SK-N-MC (cell line): ENCODE results near the gene MRC2.

Experiments
- EZH2 ChIP-seq: fragments of 200-600 bp; sonication (generic); IDR thresholded peaks from one replicate; pipeline ENCODE4 v1.6.1; 2017; ENCODE audit warnings: antibody characterized with exemption
- FOXP2 ChIP-seq: optimal IDR thresholded peaks from 2 replicates; pipeline ENCODE3; 2011; ENCODE audit warnings: mild to moderate bottlenecking, moderate library complexity; ENCODE audit not compliant: insufficient read depth; ENCODE audit errors: extremely low read length, control extremely low read depth
- POLR2AphosphoS5 ChIP-seq: IDR thresholded peaks from 2 replicates; pipeline ENCODE4 v1.6.1; 2012; ENCODE audit warnings: mild to moderate bottlenecking, low read depth, low read length, borderline replicate concordance

DNA sequence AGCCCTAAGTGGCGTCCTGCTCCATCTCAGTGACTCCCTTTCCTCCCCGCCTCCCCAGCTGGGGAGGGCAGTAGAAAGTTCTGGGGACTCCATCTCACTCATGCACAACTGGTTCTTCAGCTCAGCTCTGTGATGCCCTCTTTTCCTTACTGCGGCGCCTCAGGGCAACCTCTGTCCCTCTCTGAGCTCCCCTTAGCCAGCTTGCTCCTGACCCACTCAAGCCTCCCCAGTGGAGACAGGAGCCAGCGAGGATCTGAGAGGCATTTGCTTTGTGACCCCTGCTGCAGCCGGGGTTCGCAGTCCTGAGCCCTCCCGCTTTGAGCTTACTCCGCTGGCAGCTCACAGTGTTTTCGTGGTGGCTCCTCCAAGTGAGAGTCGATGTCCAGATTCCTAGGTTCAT, 6.2 kb upstream of the MRC2 start:
- TF ChIP-seq POLR2AphosphoS5 (no peak), EZH2 (no peak), FOXP2 (no peak)
